Measurements from ENCODE around the gene RPA3.

RPA3 gene

GRCh38 chr7:7731732-7732131 lies 13.3 kb upstream of the RPA3 start:
- no peak for DNase-seq

DNA sequence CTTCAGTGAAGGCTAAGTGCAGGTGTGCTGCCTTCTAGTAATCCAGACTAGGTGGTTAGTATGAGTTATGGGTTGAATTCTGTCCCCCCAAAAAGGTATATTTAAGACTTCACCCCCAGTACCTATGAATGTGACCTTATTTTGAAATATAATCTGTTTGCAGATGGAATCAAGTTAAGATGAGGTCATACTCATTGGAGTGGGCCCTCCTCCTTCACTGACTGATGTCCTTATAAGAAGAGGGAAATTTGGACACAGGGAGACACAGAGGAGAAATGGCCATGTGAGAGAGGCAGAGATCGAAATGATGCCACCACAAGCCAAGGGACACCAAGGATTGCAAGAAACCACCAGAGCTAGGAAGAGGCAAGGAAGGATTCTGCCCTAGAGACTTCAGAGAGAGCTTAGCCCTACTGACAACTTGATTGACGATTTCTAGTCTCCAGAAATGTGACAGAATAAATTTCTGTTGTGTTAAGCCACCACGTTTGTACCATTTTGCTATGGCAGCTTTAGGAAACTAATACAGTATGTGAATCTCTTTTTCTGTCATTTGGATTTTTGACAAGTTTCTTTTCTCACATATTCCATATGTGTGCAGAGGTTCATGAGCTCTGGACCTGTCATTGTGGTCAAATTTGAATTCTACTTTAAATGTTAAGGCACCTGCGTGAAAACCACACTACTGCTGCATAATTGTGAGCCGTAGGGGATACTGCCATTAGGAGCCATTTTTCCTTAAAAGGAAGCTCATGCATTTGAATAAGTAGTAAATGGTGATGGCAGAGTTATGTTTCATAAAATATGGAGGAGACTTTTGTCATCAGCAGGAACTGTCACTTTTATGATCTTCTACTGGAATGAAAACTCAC lies 2.6 kb upstream of the RPA3 start:
- peak; percentile 47 for DNase-seq

DNA sequence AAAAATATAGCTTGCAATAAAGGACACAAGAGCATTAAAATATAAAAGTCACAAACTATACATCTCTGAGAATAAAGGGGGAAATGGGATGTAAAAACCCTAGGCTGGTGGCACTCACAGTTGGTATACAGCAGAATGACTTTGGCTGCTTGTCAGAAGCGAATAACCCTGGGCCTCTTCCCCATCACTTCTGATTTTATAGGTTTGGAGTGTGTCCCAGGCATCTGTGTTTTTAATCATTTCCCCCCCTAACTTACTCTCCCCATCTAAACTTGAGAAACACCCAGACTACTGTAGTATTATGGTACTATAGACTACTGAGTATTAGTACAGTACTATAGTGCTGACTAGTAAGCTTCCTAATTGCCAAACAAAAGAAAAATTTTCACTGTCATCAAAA lies 1.8 kb upstream of the RPA3 start:
- DNase-seq = peak; percentile 69

- peak; percentile 98 for DNase-seq
These were observed 829 bp upstream of the RPA3 start for GRCh38 chr7:7719236-7719635.

- DNase-seq = no peak
These were observed 4.7 kb downstream of the RPA3 start for GRCh38 chr7:7713730-7714129.

- no peak for DNase-seq
These were observed 7.9 kb downstream of the RPA3 start for GRCh38 chr7:7710469-7710868.

GRCh38 chr7:7709291-7709690 lies 9.1 kb downstream of the RPA3 start:
- DNase-seq = no peak

- DNase-seq = no peak
These were observed 10.6 kb downstream of the RPA3 start for GRCh38 chr7:7707806-7708205.

GRCh38 chr7:7707246-7707645 lies 11.2 kb downstream of the RPA3 start:
- DNase-seq = no peak

DNA sequence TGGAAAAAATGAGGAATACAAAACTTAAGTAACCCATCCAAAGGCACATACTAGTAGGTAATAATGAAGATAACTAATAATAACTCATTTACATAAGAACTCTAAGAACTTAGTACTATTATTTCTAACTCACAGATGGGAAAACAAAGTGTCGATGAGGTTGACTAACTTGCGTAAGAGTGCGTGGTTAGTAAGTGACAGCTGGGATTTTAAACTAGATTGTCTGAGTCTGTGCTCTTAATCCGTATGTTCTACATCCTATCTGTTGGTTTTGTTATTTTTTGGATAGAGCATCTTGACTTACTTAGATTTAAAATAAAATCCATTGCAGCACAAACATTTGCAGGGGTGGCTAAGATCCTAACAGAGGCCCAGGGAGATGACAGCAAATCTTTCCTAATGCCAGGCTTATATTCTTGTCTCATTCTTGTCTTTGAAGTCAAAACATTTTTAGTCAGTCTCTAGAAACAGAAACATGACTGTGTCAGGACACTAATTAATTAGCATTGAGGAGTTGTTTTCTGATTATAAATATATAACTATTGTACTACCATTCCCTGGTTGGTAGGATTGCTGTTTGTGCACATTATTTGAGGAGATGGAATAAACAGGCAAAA lies 11.7 kb downstream of the RPA3 start:
- DNase-seq = no peak

GRCh38 chr7:7706101-7706511 lies 12.3 kb downstream of the RPA3 start:
- no peak for DNase-seq

DNA sequence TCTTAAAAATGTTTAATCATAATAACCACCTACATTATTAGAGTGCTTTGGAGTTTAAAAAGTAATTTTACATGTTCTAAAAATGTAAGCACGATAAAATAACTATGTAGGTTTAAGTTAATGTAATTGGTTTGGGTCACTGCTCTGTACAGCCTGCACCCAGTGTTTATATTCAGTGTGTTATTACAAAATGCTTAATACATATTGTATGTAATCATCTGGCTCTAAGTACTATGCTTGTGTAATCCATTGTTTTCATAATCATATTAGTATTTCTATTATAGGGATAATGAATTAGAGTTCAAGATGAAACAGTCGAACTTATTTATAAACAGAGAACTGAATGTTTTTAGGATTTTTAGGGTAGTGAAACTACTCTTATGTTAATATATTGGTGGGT lies 13.1 kb downstream of the RPA3 start:
- DNase-seq = no peak

DNA sequence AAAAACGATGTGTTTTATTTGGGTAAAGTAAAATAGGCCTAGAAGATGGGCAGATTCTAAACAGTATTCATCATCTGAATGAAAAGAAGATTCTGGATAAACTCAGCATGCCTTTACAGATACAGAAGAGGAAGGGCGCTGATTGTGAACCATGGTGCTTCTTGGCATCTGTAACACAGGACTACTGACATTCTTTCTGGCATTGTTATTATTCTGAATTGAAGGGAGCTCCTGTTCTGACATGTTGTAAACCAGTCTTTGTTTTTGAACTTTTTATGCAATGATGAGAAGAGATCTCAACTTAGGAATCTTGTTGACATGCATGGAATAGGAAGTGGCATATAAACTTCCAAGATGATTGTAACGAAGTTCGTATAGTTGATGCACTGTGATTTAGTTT lies 13.5 kb downstream of the RPA3 start:
- DNase-seq = no peak

DNA sequence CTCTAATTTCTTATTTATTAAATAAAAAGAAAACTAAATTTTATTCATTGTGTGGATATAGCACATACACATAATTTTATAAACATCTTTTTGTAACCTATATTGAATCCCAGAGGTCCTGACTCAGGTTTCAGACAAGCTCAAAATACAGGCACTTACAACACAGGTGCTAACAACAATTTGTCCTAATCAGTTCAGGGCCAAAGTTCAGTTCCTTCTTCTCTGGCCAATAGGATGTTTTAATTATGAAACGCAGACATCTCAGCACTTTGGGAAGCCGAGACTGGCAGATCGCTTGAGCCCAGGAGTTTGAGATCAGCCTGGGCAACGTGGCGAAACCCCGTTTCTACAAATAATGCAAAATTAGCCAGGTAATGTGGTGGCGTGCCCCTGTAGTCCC lies 15.0 kb downstream of the RPA3 start:
- DNase-seq = no peak

GRCh38 chr7:7702826-7703225 lies 15.6 kb downstream of the RPA3 start:
- DNase-seq = no peak

- no peak for DNase-seq
These were observed 16.9 kb downstream of the RPA3 start for GRCh38 chr7:7701527-7701926.

DNA sequence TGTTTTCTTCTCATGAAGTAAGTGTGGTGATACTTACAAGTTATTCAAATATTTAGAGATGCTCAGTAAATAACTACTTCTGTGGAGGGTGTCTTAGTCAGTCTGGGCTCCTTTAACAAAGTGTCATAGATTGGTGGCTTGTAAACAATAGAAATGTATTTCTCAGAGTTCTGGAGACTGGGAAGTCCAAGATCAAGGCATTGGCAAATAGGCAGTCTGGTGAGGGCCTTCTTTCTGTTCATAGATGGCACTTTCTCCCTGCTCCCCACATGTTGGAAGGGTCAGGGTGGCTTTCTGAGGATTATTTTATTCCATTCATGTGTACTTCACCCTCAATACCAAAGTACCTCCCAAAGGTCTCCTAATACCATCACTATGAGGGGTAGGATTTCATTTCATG lies 18.4 kb downstream of the RPA3 start:
- no peak for DNase-seq

DNA sequence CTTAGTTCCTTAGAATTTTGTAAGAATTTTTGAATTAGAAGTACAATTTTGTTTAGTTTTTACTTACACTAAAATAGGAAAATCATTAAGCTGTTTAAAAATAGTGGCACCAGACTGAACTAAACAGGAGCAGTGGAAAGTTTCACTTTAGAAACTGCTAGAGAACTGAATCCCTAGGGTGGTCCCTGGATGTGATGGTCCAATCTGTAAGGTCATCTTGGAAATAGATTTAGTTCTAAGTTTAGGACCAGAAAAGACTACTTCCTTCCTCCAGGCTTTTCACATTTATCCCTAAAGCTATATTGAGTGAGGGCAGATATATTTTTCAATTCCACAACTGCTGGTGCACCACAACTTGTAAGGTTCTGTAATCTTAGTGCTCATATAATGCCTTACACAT lies 19.0 kb downstream of the RPA3 start:
- no peak for DNase-seq

DNA sequence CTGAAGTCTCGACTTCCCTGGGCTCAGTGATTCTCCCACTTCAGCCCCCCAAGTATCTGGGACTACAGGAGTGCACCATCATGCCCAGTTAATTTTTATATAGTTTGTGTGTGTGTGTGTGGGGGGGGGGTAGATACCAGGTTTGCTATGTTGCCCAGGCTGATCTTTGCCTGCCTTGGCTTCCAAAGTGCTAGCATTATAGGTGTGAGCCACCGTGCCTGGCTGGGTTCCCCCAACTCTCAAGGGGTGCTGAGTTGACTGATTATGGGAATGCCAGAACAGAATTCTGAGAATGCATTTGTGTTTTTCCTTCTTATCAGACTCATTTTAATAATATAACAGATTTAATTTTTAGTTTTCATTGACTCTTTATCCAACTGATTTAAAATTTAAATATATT lies 19.5 kb downstream of the RPA3 start:
- no peak for DNase-seq

- DNase-seq = no peak
These were observed 21.8 kb downstream of the RPA3 start for GRCh38 chr7:7696458-7697119.

DNA sequence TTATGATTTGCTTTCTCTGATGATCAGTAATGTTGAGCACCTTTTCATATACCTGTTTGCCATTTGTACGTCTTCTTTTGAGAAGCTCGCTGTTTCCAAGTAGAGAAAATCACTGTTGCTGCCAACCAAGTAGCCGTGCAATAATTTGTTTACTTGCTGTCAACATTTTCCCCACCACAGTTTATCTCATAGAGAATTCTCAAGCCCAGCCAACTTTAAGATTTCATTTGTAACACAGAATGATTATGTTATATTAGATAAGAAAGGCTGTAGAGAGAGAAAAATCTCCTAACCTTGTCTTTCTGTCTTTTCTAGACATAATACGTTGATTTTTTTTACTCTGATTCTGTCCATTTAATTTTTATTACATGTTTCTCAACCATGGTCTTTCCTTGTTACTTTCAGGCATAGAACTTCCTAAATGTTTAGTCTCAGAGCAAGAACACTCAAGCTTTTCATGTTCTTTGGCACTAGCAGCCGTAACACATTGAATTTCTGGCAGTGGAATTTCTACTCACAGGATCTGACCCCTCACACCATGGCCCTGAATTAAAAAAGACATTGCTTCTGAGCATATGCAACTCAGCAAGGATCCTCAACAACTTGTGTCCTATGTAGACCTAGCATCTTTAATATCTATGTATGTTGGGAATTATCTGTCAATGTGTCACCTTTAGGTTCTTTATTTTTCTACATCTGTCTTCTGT lies 23.1 kb downstream of the RPA3 start:
- DNase-seq = no peak

GRCh38 chr7:7694542-7694941 lies 23.9 kb downstream of the RPA3 start:
- no peak for DNase-seq

DNA sequence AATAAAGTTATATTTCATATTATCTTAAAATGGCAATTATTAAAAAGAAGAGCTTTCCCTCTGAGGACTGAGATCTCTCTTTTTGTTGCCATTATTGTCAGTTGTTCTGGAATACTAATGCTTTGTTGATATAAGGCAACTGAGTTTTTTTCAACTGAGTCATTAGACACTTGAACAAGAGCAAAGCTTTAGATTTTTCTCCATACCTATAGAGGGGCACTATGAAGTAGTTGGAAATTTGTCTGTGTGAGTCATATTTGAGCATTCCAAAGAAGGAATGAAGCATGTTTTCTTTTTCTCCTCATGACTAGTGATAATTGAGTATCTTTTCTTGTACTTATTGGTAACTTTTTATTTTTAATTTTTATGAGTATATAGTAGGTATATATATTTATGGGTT lies 24.5 kb downstream of the RPA3 start:
- DNase-seq = no peak

DNA sequence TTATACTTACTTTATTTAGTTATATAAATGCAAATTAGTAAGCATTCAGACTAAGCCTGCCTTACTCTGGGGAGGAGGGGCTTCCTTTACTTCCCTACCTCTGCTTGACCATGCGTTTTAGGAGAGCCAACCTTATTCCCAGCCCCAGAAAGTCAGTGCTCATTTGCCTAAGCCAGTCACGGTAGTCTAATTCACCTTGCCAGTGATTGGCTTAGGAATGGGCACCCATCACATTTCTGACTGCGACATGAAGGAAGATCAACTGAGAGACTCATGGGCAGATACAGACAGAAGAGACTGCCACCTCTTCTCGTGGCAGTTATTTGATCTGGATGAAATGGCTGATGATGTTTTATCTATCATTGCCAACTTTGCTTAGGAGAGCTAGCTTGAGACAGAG lies 29.5 kb downstream of the RPA3 start:
- no peak for DNase-seq
